SK-N-MC (cell line): ENCODE data around the gene ETS2.

Source experiments
- EZH2 ChIP-seq: fragments of 200-600 bp; sonication (generic); IDR thresholded peaks from one replicate; pipeline ENCODE4 v1.6.1; 2017; ENCODE audit warnings: antibody characterized with exemption
- FOXP2 ChIP-seq: optimal IDR thresholded peaks from 2 replicates; pipeline ENCODE3; 2011; ENCODE audit warnings: mild to moderate bottlenecking, moderate library complexity; ENCODE audit not compliant: insufficient read depth; ENCODE audit errors: extremely low read length, control extremely low read depth

GRCh38 chr21:38825269-38825668 lies 19.5 kb downstream of the ETS2 start:
- TF ChIP-seq EZH2 (no peak), FOXP2 (no peak)
